ENCODE results near the gene GNE.
"Not testable (repeated sequence)": the region's sequence is repeated elsewhere in the genome, so short reads cannot be mapped to it uniquely, and the experiment has no call there.

The GNE gene

GRCh38 chr9:36258208-36258995, at the start of gene GNE:
TSS of gene GNE (minus strand) at chr9:36258448. CDS start at chr9:36249355, 9,093 bp downstream.
- no peak for DNase-seq

GRCh38 chr9:36306471-36307306, 48.4 kb upstream of the GNE start:
- no peak for DNase-seq

GRCh38 chr9:36304366-36304765, 46.1 kb upstream of the GNE start:
- DNase-seq: not testable (repeated sequence)

GRCh38 chr9:36301227-36301626, 43.0 kb upstream of the GNE start:
- DNase-seq: no peak

GRCh38 chr9:36298566-36298965, 40.3 kb upstream of the GNE start:
- no peak for DNase-seq

GRCh38 chr9:36297798-36298197, 39.5 kb upstream of the GNE start:
- DNase-seq: no peak

GRCh38 chr9:36294996-36295395, 36.7 kb upstream of the GNE start:
- not testable (repeated sequence) for DNase-seq

- DNase-seq: no peak
Measured at GRCh38 chr9:36293918-36294317, 35.7 kb upstream of the GNE start.

- no peak for DNase-seq
Measured at GRCh38 chr9:36293171-36293570, 34.9 kb upstream of the GNE start.

- no peak for DNase-seq
Measured at GRCh38 chr9:36292641-36293040, 34.4 kb upstream of the GNE start.

GRCh38 chr9:36290996-36291395, 32.7 kb upstream of the GNE start:
- DNase-seq: no peak

GRCh38 chr9:36289836-36290435, 31.7 kb upstream of the GNE start:
- no peak for DNase-seq

- DNase-seq: no peak
Measured at GRCh38 chr9:36288070-36288469, 29.8 kb upstream of the GNE start.

GRCh38 chr9:36286388-36286787, 28.1 kb upstream of the GNE start:
- no peak for DNase-seq

- DNase-seq: no peak
Measured at GRCh38 chr9:36284226-36284625, 26.0 kb upstream of the GNE start.

- no peak for DNase-seq
Measured at GRCh38 chr9:36282275-36282674, 24.0 kb upstream of the GNE start.

GRCh38 chr9:36280989-36281388, 22.7 kb upstream of the GNE start:
- no peak for DNase-seq

- no peak for DNase-seq
Measured at GRCh38 chr9:36278243-36278642, 20.0 kb upstream of the GNE start.

- no peak for DNase-seq
Measured at GRCh38 chr9:36276781-36277181, 18.5 kb upstream of the GNE start.

GRCh38 chr9:36276254-36276653, 18.0 kb upstream of the GNE start:
- DNase-seq: no peak

- DNase-seq: no peak
Measured at GRCh38 chr9:36275060-36275459, 16.8 kb upstream of the GNE start.

- not testable (repeated sequence) for DNase-seq
Measured at GRCh38 chr9:36273354-36273753, 15.1 kb upstream of the GNE start.

GRCh38 chr9:36268007-36268427, 9.8 kb upstream of the GNE start:
- no peak for DNase-seq

GRCh38 chr9:36264896-36265295, 6.6 kb upstream of the GNE start:
- no peak for DNase-seq
